AG04450 (cell line): ENCODE measurements around the gene CTU1. TPM values are rescaled to one million over a fixed set of nuclear protein-coding genes. Genes with fewer than 3 reads are reported as not detected.

Experiments
- CTCF ChIA-PET: fragments of 300-600, 350-600 bp; formaldehyde crosslinking; extraction: SDS; loops from one replicate; lab custom pipeline; 2022; ENCODE audit warnings: antibody characterized with exemption, inconsistent platforms; lab: Charles Lee
- POLR2A ChIA-PET: fragments of 350-600 bp; formaldehyde crosslinking; extraction: SDS; loops from one replicate; lab custom pipeline; 2021; ENCODE audit warnings: antibody characterized with exemption, inconsistent platforms; lab: Yijun Ruan, JAX
- DNase-seq: peaks from one replicate; pipeline ENCODE4 v3.0.0-alpha.2; 2011; ENCODE audit warnings: low read depth, low spot score
- H3K27ac ChIP-seq: one replicate; pipeline ENCODE4 v1.5.1; 2012; ENCODE audit warnings: low read depth, low read length, control low read depth
- H3K27me3 ChIP-seq: one replicate; pipeline ENCODE4 v1.6.0; 2012; ENCODE audit warnings: low read length; ENCODE audit not compliant: control insufficient read depth, insufficient read depth
- H3K4me3 ChIP-seq: 2 replicates; pipeline ENCODE4 v1.5.1; 2011; ENCODE audit warnings: mild to moderate bottlenecking, low read depth, low read length, control low read depth
- H3K9me3 ChIP-seq: 2 replicates; pipeline ENCODE4 v1.5.1; 2012; ENCODE audit warnings: low read length; ENCODE audit not compliant: control insufficient read depth, insufficient read depth
- CTCF ChIP-seq: IDR thresholded peaks from 2 replicates; pipeline ENCODE4 v1.5.1; 2011; ENCODE audit warnings: low read depth, low read length, control low read depth, inconsistent platforms
- polyA plus RNA-seq: library from polyadenylated mRNA; depleted of rRNA; stranded (reverse); fragments of >200 nt; gene quantifications from 2 replicates; pipeline ENCODE4 v1.2.3, GENCODE V29; 2011

Gene CTU1
- polyA plus RNA-seq, 1 experiment = 1.7 TPM

- H3K9me3 ChIP-seq = no peaks in the 10 kb centered on the region
- CTCF ChIA-PET = interaction anchor here (0.8 to 3.2 kb wide), 8 partner anchors 8 to 302 kb away, joined by 3 to 34 read pairs (median 3); no protein-coding TSS in a partner anchor
Observed at GRCh38 chr19:51096473-51097165, 11.6 kb downstream of the CTU1 start.

GRCh38 chr19:51094696-51095279 is 13.4 kb downstream of the CTU1 start:
- Histone ChIP-seq H3K4me3 (no peak overlapping the region), H3K27me3 (no peaks in the 10 kb centered on the region), H3K9me3 (no peaks in the 10 kb centered on the region), H3K27ac (no peak overlapping the region)
- no peak for DNase-seq
- ChIA-PET CTCF (interaction anchor here (0.6 to 3.2 kb wide), 14 partner anchors 9 to 362 kb away, joined by 3 to 34 read pairs (median 4); no protein-coding TSS in a partner anchor), POLR2A (no interaction called here)
- peak; percentile 59 for TF ChIP-seq CTCF

More at GRCh38 chr19:51096473-51097165, 11.6 kb downstream of the CTU1 start:
- H3K27ac ChIP-seq = no peak overlapping the region
- H3K4me3 ChIP-seq = no peak overlapping the region
- no peaks in the 10 kb centered on the region for H3K27me3 ChIP-seq
- no peak for DNase-seq
- TF ChIP-seq CTCF = no peak; the same call in 1 of the 2 replicates
- POLR2A ChIA-PET = no interaction called here

- CTCF ChIA-PET = interaction anchor here (0.6 to 3.2 kb wide), 9 partner anchors 9 to 361 kb away, joined by 3 to 34 read pairs (median 3); no protein-coding TSS in a partner anchor
- Histone ChIP-seq H3K4me3 (no peak overlapping the region), H3K27ac (no peak overlapping the region), H3K9me3 (no peaks in the 10 kb centered on the region), H3K27me3 (no peaks in the 10 kb centered on the region)
- POLR2A ChIA-PET = no interaction called here
- TF ChIP-seq CTCF = no peak
- DNase-seq = no peak
Observed at GRCh38 chr19:51093510-51094345, 14.5 kb downstream of the CTU1 start.

GRCh38 chr19:51093101-51093500 is 15.1 kb downstream of the CTU1 start:
- no peak for DNase-seq
- CTCF ChIA-PET = interaction anchor here (2.3 kb wide), 1 partner anchor 72 kb away, joined by 10 read pairs; no protein-coding TSS in a partner anchor
- Histone ChIP-seq H3K27me3 (no peaks in the 10 kb centered on the region), H3K4me3 (no peak overlapping the region), H3K27ac (no peak overlapping the region), H3K9me3 (no peaks in the 10 kb centered on the region)
- no peak for TF ChIP-seq CTCF
- POLR2A ChIA-PET = no interaction called here
